ENCODE data around the gene TSACC. TPM values are rescaled to one million over a fixed set of nuclear protein-coding genes. Genes with fewer than 3 reads are reported as not detected.

Gene TSACC
- total RNA-seq, result 0.20 and 0.37 TPM in 2 replicates

GRCh38 chr1:156338180-156338976, at the start of gene TSACC, which contains the start of gene CCT3:
TSACC (plus strand) TSS chr1:156338526; CDS start chr1:156339758, 1,232 bp downstream.
CCT3 (minus strand) TSS chr1:156338292; CDS start chr1:156338184, 108 bp downstream.

GRCh38 chr1:156295391-156295947, 42.9 kb upstream of the TSACC start, which contains the start of gene GLMP:
GLMP (minus strand) TSS chr1:156295679; CDS start chr1:156295645, 34 bp downstream.

GRCh38 chr1:156298852-156299357, 39.4 kb upstream of the TSACC start, which contains the start of gene VHLL:
VHLL (minus strand) TSS chr1:156299307; CDS start chr1:156299189, 118 bp downstream.

GRCh38 chr1:156368889-156369684, 30.8 kb downstream of the TSACC start, which contains the start of gene RHBG:
RHBG (plus strand) TSS chr1:156369211; CDS start chr1:156369250, 39 bp downstream.

Other genes with a start within 250 kb of the TSACC start
- 1,358 and 1,418 TPM in 2 replicates for gene LMNA, start 223.8 kb upstream of the TSACC start, total RNA-seq
- 0.37 and 0.98 TPM in 2 replicates for gene SEMA4A, start 184.9 kb upstream of the TSACC start, total RNA-seq
- 12.1 and 17.0 TPM in 2 replicates for gene SLC25A44, start 144.4 kb upstream of the TSACC start, total RNA-seq
- gene PMF1, start 125.5 kb upstream of the TSACC start, total RNA-seq, result 26.2 and 37.5 TPM in 2 replicates
- gene BGLAP, start 96.3 kb upstream of the TSACC start, total RNA-seq, result 0.37 and 0.39 TPM in 2 replicates
- gene PAQR6, start 90.5 kb upstream of the TSACC start, total RNA-seq, result 0.37 and 0.59 TPM in 2 replicates
- 27.6 and 44.8 TPM in 2 replicates for gene SMG5, start 55.7 kb upstream of the TSACC start, total RNA-seq
- 1.5 and 2.3 TPM in 2 replicates for gene TMEM79, start 54.2 kb upstream of the TSACC start, total RNA-seq
- 54.3 and 69.4 TPM in 2 replicates for gene GLMP, start 42.8 kb upstream of the TSACC start, total RNA-seq
- 0.39 TPM in 1 of 2 replicates, not detected in the other for gene VHLL, start 39.2 kb upstream of the TSACC start, total RNA-seq
- gene CCT3, start 234 bp upstream of the TSACC start, total RNA-seq, result 481 and 491 TPM in 2 replicates
- gene RHBG, start 30.7 kb downstream of the TSACC start, total RNA-seq, result not detected in 2 replicates
- 8.1 and 10.9 TPM in 2 replicates for gene MEF2D, start 162.2 kb downstream of the TSACC start, total RNA-seq
- 32.7 and 54.2 TPM in 2 replicates for gene IQGAP3, start 234.0 kb downstream of the TSACC start, total RNA-seq
- not detected in 2 replicates for gene TTC24, start 241.2 kb downstream of the TSACC start, total RNA-seq

All from subcutaneous preadipocyte (primary cell).